ENCODE results near the gene EFNB2. TPM values are rescaled to one million over a fixed set of nuclear protein-coding genes. Genes with fewer than 3 reads are reported as not detected.

Gene EFNB2
- total RNA-seq, 1 experiment from 2014 or later: 5.2 TPM

- TF ChIP-seq CTCF (conservative IDR thresholded peaks at IDR 0.05; ENCODE audit: low read depth, low read length): no peak
- no peak for TF ChIP-seq EZH2 (IDR thresholded peaks at IDR 0.05; ENCODE audit: borderline replicate concordance, low read depth, low read length, poor library complexity, severe bottlenecking)
- intact Hi-C loops (cut with micrococcal nuclease; ENCODE audit: unreplicated experiment): no loop called here
- Histone ChIP-seq H3K4me1 (ENCODE audit: insufficient read depth, low read length, poor library complexity, severe bottlenecking) (no peaks in the 10 kb centered on the region), H3K9me3 (ENCODE audit: low read depth, low read length, poor library complexity, severe bottlenecking) (no peaks in the 10 kb centered on the region), H3K4me3 (ENCODE audit: low read depth, low read length, poor library complexity, severe bottlenecking) (no peak overlapping the region), H3K36me3 (ENCODE audit: insufficient read depth, low read length, poor library complexity, severe bottlenecking) (no peaks in the 10 kb centered on the region), H3K27ac (ENCODE audit: low read depth, low read length, poor library complexity, severe bottlenecking) (no peak overlapping the region), H3K27me3 (replicated peaks; ENCODE audit: insufficient read depth, low read depth, low read length, poor library complexity) (no peaks in the 10 kb centered on the region)
- POLR2A ChIA-PET (ENCODE audit: low non-redundant PET): no interaction called here
- no TSS peak for BruUV-seq (replicated peaks)
- no peak for DNase-seq (ENCODE audit: low spot score)
- CTCF ChIA-PET: no interaction called here
Observed at GRCh38 chr13:106473154-106473553, 62.3 kb downstream of the EFNB2 start.

GRCh38 chr13:106472621-106473020 is 62.8 kb downstream of the EFNB2 start:
- Histone ChIP-seq H3K27me3 (replicated peaks; ENCODE audit: insufficient read depth, low read depth, low read length, poor library complexity) (no peaks in the 10 kb centered on the region), H3K4me3 (ENCODE audit: low read depth, low read length, poor library complexity, severe bottlenecking) (no peak overlapping the region), H3K4me1 (ENCODE audit: insufficient read depth, low read length, poor library complexity, severe bottlenecking) (no peaks in the 10 kb centered on the region), H3K9me3 (ENCODE audit: low read depth, low read length, poor library complexity, severe bottlenecking) (no peaks in the 10 kb centered on the region), H3K27ac (ENCODE audit: low read depth, low read length, poor library complexity, severe bottlenecking) (no peak overlapping the region), H3K36me3 (ENCODE audit: insufficient read depth, low read length, poor library complexity, severe bottlenecking) (no peaks in the 10 kb centered on the region)
- intact Hi-C loops (cut with micrococcal nuclease; ENCODE audit: unreplicated experiment): no loop called here
- DNase-seq (ENCODE audit: low spot score): no peak
- ChIA-PET POLR2A (ENCODE audit: low non-redundant PET) (no interaction called here), CTCF (interaction anchor here (0.6 kb wide), 1 partner anchor 1691 kb away, joined by 3 read pairs; no protein-coding TSS in a partner anchor)
- no peak for TF ChIP-seq CTCF (conservative IDR thresholded peaks at IDR 0.05; ENCODE audit: low read depth, low read length)
- no peak for TF ChIP-seq EZH2 (IDR thresholded peaks at IDR 0.05; ENCODE audit: borderline replicate concordance, low read depth, low read length, poor library complexity, severe bottlenecking)
- no TSS peak for BruUV-seq (replicated peaks)

GRCh38 chr13:106471957-106472543 is 63.4 kb downstream of the EFNB2 start:
- TF ChIP-seq EZH2 (IDR thresholded peaks at IDR 0.05; ENCODE audit: borderline replicate concordance, low read depth, low read length, poor library complexity, severe bottlenecking): no peak
- no peak for TF ChIP-seq CTCF (conservative IDR thresholded peaks at IDR 0.05; ENCODE audit: low read depth, low read length)
- intact Hi-C loops (cut with micrococcal nuclease; ENCODE audit: unreplicated experiment): no loop called here
- H3K36me3 ChIP-seq (ENCODE audit: insufficient read depth, low read length, poor library complexity, severe bottlenecking): no peaks in the 10 kb centered on the region
- H3K27ac ChIP-seq (ENCODE audit: low read depth, low read length, poor library complexity, severe bottlenecking): no peak overlapping the region
- H3K9me3 ChIP-seq (ENCODE audit: low read depth, low read length, poor library complexity, severe bottlenecking): no peaks in the 10 kb centered on the region
- no peak for DNase-seq (ENCODE audit: low spot score)
- no peaks in the 10 kb centered on the region for H3K27me3 ChIP-seq (replicated peaks; ENCODE audit: insufficient read depth, low read depth, low read length, poor library complexity)
- H3K4me1 ChIP-seq (ENCODE audit: insufficient read depth, low read length, poor library complexity, severe bottlenecking): no peaks in the 10 kb centered on the region
- H3K4me3 ChIP-seq (ENCODE audit: low read depth, low read length, poor library complexity, severe bottlenecking): no peak overlapping the region
- ChIA-PET POLR2A (ENCODE audit: low non-redundant PET) (no interaction called here), CTCF (interaction anchor here (0.6 kb wide), 1 partner anchor 1691 kb away, joined by 3 read pairs; no protein-coding TSS in a partner anchor)
- no TSS peak for BruUV-seq (replicated peaks)
